NT2/D1 (cell line): Measurements from ENCODE around the gene PDZD4.

Source experiments
- SUZ12 ChIP-seq: IDR thresholded peaks from 2 replicates; pipeline ENCODE4 v1.6.1; 2011; ENCODE audit not compliant: insufficient read length, insufficient read depth; ENCODE audit errors: extremely low read depth
- YY1 ChIP-seq: IDR thresholded peaks from 2 replicates; pipeline ENCODE4 v1.6.1; 2011; ENCODE audit not compliant: insufficient read length, insufficient read depth
- ZNF274 ChIP-seq: IDR thresholded peaks from 2 replicates; pipeline ENCODE4 v1.6.1; 2011; ENCODE audit warnings: mild to moderate bottlenecking, low read depth, low read length

DNA sequence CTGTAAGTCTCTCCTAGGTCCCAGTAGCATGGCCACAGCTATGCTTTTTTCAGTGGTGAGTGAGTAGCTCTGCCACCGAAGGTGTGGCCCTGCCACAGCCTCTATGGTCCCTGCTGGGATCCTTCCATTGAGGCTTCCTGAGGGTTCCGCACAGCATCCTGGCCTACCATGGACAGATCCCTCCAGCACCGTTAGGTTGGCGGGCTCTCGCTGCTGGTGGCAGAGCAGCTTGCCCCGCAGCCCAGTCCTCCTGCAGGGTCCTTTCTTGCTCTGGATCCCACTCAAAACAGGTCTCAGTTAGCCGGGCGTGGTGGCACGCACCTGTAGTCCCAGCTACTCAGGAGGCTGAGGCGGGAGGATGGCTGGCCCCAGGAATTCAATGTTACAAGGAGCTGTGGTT lies 2.4 kb upstream of the PDZD4 start:
- no peak for TF ChIP-seq SUZ12
- TF ChIP-seq ZNF274: no peak
- no peak for TF ChIP-seq YY1
